UCSD-AML1 (cell line): Measurements from ENCODE around the gene MACROD1.

Experiments
- DNase-seq: peaks from one replicate; lab custom pipeline; 2025; ENCODE audit not compliant: unreplicated experiment; lab: John Stamatoyannopoulos, UW

The MACROD1 gene

GRCh38 chr11:64001484-64002420 lies 164.2 kb downstream of the MACROD1 start:
- no peak for DNase-seq

DNA sequence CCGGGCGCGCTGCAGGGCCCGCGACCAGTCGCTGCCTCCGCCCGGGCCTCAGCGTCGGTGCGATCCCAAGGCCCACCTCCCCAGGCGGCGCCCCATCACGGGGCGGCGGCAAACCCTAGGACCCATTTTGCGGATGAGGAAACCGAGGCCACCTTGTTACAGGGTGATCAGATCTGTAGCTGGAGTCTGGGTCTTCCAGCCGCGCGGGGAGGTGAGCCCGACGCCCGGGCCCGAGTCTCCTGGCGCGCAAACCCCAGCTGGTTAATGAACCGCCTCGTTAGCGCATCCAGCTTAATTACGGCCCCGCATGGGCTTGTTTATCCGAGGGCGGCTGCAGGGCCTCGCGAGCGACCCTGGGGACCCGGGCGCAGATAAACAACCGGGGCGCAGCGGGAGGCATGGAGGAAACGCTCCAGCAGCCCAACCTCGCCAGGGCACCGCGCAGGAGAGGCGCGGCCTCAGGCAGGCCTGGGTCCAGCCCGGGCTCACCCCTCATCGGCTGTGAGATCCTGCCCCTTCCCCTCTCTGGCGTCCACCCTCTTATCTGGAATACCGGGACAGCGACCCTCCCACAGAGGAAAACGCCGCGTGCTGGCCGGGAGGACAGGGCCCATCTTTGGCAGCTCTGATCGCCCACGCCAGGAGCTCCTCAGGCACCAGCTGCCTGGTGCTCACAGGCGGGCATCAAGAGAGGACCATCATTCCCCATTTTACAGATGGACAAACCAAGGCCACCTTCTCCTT lies 165.0 kb downstream of the MACROD1 start:
- no peak for DNase-seq

GRCh38 chr11:64000026-64000739 lies 165.7 kb downstream of the MACROD1 start:
- DNase-seq: no peak

DNA sequence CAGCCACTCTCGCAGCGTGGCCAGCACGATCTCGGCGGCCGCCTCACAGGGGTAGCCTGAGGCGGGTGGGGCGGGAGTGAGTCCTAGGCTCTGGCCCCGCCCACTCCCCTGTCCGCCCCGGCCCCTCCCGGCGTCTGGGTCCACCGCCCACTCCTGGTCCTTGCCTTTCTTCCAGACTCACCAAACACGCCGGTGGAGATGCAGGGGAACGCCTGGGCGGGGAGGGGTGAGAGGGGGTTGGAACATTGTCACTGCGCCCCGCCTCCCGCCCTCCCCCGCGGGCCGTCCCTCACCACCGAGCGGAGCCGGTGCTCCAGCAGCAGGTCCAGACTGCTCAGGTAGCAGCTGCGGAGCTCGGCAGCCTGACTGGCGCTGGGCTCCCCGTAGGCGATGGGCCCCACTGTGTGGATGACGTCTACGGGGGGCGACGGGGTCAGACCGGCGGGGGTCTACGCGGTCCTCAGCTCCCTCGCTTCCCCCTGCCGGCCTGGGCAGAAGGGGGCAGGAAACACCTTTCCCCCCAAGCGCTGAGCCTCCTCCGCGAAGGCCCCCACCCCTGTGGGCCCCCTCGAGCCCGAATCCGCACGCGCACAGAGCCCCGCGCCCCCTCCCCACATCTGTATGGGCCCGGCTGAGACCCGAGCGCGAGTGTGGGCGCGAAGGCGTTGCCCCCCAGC lies 166.4 kb downstream of the MACROD1 start:
- DNase-seq: no peak

GRCh38 chr11:63998558-63999348 lies 167.2 kb downstream of the MACROD1 start:
- no peak for DNase-seq

DNA sequence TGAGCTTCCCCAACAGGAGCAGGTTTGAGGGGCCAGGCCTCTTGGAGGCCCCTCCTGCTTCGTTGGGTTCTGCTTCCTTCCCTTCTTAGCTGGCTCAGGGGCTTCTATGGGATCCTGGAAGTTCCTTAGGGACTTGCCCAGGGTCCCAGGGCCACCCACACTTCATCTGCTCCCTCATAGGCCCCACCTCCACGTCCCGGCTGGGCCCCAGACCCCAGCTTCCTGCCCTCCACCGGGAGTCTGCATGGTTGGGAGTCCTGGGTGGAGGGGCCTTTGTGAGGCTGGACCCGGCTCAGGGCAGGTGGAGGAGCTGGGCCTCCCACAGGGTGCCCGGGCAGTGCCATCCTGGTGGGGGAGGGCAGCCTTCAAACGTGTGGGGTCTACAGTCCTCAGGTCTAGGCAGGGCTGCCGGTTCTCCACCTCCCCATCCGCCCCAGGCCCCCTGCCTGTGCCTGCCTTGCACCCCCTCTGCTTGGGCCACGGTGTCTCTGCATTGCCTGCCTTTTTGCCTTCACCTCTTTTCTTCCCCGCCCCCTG lies 168.0 kb downstream of the MACROD1 start:
- no peak for DNase-seq

DNA sequence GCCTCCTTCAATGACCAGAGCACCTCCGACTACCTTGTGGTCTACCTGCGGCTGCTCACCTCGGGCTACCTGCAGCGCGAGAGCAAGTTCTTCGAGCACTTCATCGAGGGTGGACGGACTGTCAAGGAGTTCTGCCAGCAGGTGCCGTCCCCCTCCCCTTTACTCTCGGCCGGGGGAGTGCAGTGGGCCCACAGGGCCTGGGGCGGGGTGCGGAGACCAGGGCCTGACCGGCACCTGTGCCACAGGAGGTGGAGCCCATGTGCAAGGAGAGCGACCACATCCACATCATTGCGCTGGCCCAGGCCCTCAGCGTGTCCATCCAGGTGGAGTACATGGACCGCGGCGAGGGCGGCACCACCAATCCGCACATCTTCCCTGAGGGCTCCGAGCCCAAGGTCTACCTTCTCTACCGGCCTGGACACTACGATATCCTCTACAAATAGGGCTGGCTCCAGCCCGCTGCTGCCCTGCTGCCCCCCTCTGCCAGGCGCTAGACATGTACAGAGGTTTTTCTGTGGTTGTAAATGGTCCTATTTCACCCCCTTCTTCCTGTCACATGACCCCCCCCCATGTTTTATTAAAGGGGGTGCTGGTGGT lies 168.7 kb downstream of the MACROD1 start:
- DNase-seq: no peak

GRCh38 chr11:63996512-63996911 lies 169.4 kb downstream of the MACROD1 start:
- DNase-seq: no peak

- DNase-seq: no peak
Measured at GRCh38 chr11:63993993-63994392, 171.9 kb downstream of the MACROD1 start.

- DNase-seq: no peak
Measured at GRCh38 chr11:63993100-63993499, 172.8 kb downstream of the MACROD1 start.

DNA sequence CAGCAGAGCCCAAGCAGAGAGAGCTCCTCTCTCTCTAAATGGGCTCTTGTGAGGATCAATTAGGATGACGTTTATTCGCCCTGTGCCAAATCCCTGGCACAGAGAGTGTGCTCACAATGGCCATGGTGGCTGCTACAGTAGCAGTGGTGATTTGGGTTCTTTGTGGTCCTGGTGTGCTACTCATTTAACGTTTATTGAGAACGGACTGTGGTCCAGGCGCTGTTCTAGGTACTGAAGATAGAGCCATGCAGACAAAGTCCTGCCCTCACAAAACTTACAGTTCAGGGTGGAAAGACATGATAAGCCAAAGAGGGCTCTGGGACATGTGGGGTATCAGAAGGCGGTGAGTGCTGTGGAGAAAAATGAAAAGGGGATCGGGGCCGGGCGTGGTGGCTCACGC lies 174.4 kb downstream of the MACROD1 start:
- DNase-seq: no peak

GRCh38 chr11:63986932-63987513 lies 178.9 kb downstream of the MACROD1 start:
- no peak for DNase-seq

- peak; percentile 88 for DNase-seq
Measured at GRCh38 chr11:63986156-63986931, 179.6 kb downstream of the MACROD1 start, which contains the start of gene OTUB1. TSS of gene OTUB1 (plus strand) at chr11:63986438. CDS start at chr11:63986457, 19 bp downstream.

DNA sequence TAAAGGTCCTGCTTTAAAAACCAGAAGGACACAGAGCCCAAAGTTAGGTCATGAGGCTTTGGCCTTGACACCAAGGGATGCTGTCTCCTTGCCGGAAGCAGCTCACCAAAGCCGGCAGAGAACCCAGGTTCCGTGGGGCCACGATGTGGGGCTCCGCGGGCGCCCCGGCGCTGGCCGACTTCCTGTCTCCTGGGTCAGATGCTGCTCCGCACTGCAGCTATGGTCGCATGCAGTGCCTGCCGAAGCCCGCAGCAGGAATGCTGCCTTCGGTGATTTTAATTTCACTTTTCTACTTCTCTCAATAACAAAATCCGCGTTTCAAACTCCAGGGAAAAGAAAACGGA lies 180.1 kb downstream of the MACROD1 start:
- peak; percentile 66 for DNase-seq

DNA sequence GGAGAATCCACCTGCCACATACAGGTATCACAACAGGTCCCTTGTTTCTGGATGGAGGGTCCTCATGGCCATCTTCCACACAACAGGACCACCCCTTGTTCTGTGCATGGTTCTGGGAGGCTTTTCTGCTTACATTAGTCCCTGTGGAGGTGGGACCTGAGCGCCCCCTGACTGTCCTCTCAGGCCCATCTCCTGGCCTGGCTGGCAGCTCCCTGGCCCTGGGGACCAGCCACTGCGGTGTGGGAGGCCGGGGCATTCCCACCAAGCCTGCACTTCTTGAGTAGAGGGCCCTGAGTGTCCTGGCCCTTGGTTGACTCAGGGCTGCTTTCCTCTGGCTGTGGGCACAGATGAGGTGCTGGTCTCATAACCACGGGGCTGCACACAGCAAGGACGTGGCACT lies 186.5 kb downstream of the MACROD1 start:
- no peak for DNase-seq

DNA sequence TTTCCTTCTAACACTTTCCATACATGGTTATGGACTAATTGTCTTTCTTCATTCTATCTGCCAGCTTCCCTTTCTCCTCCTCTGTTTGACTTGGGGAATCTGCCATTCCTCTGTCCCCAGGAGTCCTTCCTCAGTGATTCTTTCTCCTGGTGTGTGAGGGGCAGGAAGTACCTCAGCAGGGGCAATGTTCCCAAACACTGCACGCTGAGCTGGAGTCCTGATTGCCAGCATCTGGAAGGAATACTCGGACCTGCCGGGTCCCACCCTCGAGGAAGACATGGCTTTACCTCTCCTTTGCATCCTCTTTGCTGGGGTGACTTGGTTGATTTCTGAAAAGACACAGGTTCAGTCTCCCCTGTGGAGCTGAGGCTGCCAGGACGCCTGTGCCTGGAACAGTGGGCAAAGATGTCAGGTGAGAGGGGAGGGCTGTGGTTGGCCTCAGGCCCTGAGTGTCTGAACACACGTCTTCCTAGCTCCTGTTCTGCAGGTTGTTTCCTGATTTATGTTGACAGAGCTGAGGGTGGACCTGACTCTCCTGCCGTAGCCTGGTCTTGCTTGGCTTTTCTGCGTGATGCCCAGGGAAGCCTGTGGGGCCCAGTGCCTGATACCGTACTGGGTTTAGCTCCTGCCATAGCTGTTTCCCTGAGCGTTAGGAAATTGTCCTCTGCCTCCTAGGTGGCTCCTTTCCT lies 187.2 kb downstream of the MACROD1 start:
- no peak for DNase-seq

GRCh38 chr11:63974259-63975143 lies 191.4 kb downstream of the MACROD1 start, which contains the start of gene COX8A:
TSS of gene COX8A (plus strand) at chr11:63974620. CDS start at chr11:63974681, 61 bp downstream.
- peak; percentile 97 for DNase-seq
